Measurements from ENCODE around the gene MYO1E.
"Not testable (repeated sequence)": the region's sequence is repeated elsewhere in the genome, so short reads cannot be mapped to it uniquely, and the experiment has no call there.

Gene MYO1E

GRCh38 chr15:59290295-59291212 lies 82.1 kb downstream of the MYO1E start:
- DNase-seq: no peak

- DNase-seq: no peak
Measured at GRCh38 chr15:59289574-59289973, 83.1 kb downstream of the MYO1E start.

GRCh38 chr15:59283717-59284391 lies 88.8 kb downstream of the MYO1E start:
- DNase-seq: no peak

GRCh38 chr15:59282515-59283337 lies 89.9 kb downstream of the MYO1E start:
- no peak for DNase-seq

GRCh38 chr15:59281699-59282098 lies 91.0 kb downstream of the MYO1E start:
- DNase-seq: no peak

- no peak for DNase-seq
Measured at GRCh38 chr15:59280855-59281254, 91.8 kb downstream of the MYO1E start.

- DNase-seq: not testable (repeated sequence)
Measured at GRCh38 chr15:59280292-59280691, 92.4 kb downstream of the MYO1E start.

GRCh38 chr15:59279023-59279422 lies 93.6 kb downstream of the MYO1E start:
- DNase-seq: no peak

GRCh38 chr15:59278120-59278519 lies 94.6 kb downstream of the MYO1E start:
- DNase-seq: no peak

- DNase-seq: no peak
Measured at GRCh38 chr15:59276225-59277178, 96.2 kb downstream of the MYO1E start.

- DNase-seq: no peak
Measured at GRCh38 chr15:59274126-59274970, 98.3 kb downstream of the MYO1E start.

GRCh38 chr15:59273234-59273633 lies 99.4 kb downstream of the MYO1E start:
- DNase-seq: no peak

- no peak for DNase-seq
Measured at GRCh38 chr15:59271595-59272201, 101.0 kb downstream of the MYO1E start.

- no peak for DNase-seq
Measured at GRCh38 chr15:59268852-59269407, 103.7 kb downstream of the MYO1E start.

GRCh38 chr15:59268168-59268851 lies 104.4 kb downstream of the MYO1E start:
- DNase-seq: no peak

- DNase-seq: no peak
Measured at GRCh38 chr15:59266028-59266427, 106.6 kb downstream of the MYO1E start.

GRCh38 chr15:59262316-59262715 lies 110.4 kb downstream of the MYO1E start:
- no peak for DNase-seq

- DNase-seq: no peak
Measured at GRCh38 chr15:59260090-59260489, 112.6 kb downstream of the MYO1E start.

- DNase-seq: no peak
Measured at GRCh38 chr15:59259137-59259943, 113.3 kb downstream of the MYO1E start.

All from activated gamma-delta T cell (primary cell).